BE2C (cell line): ENCODE results near the gene KCNMA1.

ENCODE experiments used
- DNase-seq: peaks from one replicate; pipeline ENCODE4 v3.0.0-alpha.2; 2020
- H3K27me3 ChIP-seq: fragments of 250-450 bp; sonication (Bioruptor Pico); 2 replicates; pipeline ENCODE4 v1.5.1; 2020; ENCODE audit warnings: mild to moderate bottlenecking
- H3K36me3 ChIP-seq: fragments of 250-450 bp; sonication (Bioruptor Pico); 2 replicates; pipeline ENCODE4 v1.5.1; 2020; ENCODE audit warnings: mild to moderate bottlenecking
- H3K4me1 ChIP-seq: fragments of 250-450 bp; sonication (Bioruptor Pico); 2 replicates; pipeline ENCODE4 v1.5.1; 2020
- H3K4me3 ChIP-seq: 2 replicates; pipeline ENCODE4 v1.5.1; 2011; ENCODE audit warnings: low read depth, low read length
- H3K9me3 ChIP-seq: fragments of 250-450 bp; sonication (Bioruptor Pico); 2 replicates; pipeline ENCODE4 v1.5.1; 2020
- CTCF ChIP-seq: IDR thresholded peaks from 2 replicates; pipeline ENCODE4 v1.5.1; 2012; ENCODE audit warnings: mild to moderate bottlenecking, low read depth, low read length

Gene KCNMA1

GRCh38 chr10:77357611-77358310 lies 279.8 kb downstream of the KCNMA1 start:
- DNase-seq = no peak
- Histone ChIP-seq H3K4me3 (no peak overlapping the region), H3K36me3 (no peaks in the 10 kb centered on the region), H3K9me3 (no peaks in the 10 kb centered on the region), H3K4me1 (0 out of 2 replicates have a peak, but pooled peaks cover 2% of the 10 kb centered on the region), H3K27me3 (no peaks in the 10 kb centered on the region)
- TF ChIP-seq CTCF = no peak

GRCh38 chr10:77357185-77357584 lies 280.4 kb downstream of the KCNMA1 start:
- Histone ChIP-seq H3K27me3 (no peaks in the 10 kb centered on the region), H3K4me3 (no peak overlapping the region), H3K4me1 (peaks cover 5% of the 10 kb centered on the region), H3K36me3 (no peaks in the 10 kb centered on the region), H3K9me3 (no peaks in the 10 kb centered on the region)
- TF ChIP-seq CTCF = no peak
- DNase-seq = no peak

GRCh38 chr10:77355844-77356243 lies 281.8 kb downstream of the KCNMA1 start:
- no peak for DNase-seq
- TF ChIP-seq CTCF = no peak
- H3K4me1 ChIP-seq = peaks cover 17% of the 10 kb centered on the region

GRCh38 chr10:77351386-77351785 lies 286.2 kb downstream of the KCNMA1 start:
- no peaks in the 10 kb centered on the region for H3K27me3 ChIP-seq
- no peaks in the 10 kb centered on the region for H3K9me3 ChIP-seq
- H3K4me3 ChIP-seq = no peak overlapping the region
- peak; percentile 20 for DNase-seq
- TF ChIP-seq CTCF = no peak
- H3K4me1 ChIP-seq = peaks cover 27% of the 10 kb centered on the region
- H3K36me3 ChIP-seq = no peaks in the 10 kb centered on the region

More at GRCh38 chr10:77355844-77356243, 281.8 kb downstream of the KCNMA1 start:
- Histone ChIP-seq H3K27me3 (no peaks in the 10 kb centered on the region), H3K4me3 (no peak overlapping the region), H3K9me3 (no peaks in the 10 kb centered on the region), H3K36me3 (no peaks in the 10 kb centered on the region)

GRCh38 chr10:77350711-77351119 lies 286.9 kb downstream of the KCNMA1 start:
- no peak for TF ChIP-seq CTCF
- Histone ChIP-seq H3K36me3 (no peaks in the 10 kb centered on the region), H3K4me1 (peaks cover 27% of the 10 kb centered on the region), H3K4me3 (no peak overlapping the region), H3K27me3 (no peaks in the 10 kb centered on the region), H3K9me3 (no peaks in the 10 kb centered on the region)
- peak; percentile 52 for DNase-seq

GRCh38 chr10:77350134-77350533 lies 287.5 kb downstream of the KCNMA1 start:
- no peaks in the 10 kb centered on the region for H3K9me3 ChIP-seq
- no peaks in the 10 kb centered on the region for H3K27me3 ChIP-seq
- H3K4me1 ChIP-seq = peaks cover 27% of the 10 kb centered on the region
- H3K36me3 ChIP-seq = no peaks in the 10 kb centered on the region
- H3K4me3 ChIP-seq = no peak overlapping the region
- TF ChIP-seq CTCF = no peak
- no peak for DNase-seq
